Omental fat pad (tissue), 4 donors: ENCODE results near the gene ANO3. TPM values are rescaled to one million over a fixed set of nuclear protein-coding genes. Genes with fewer than 3 reads are reported as not detected.

ENCODE experiments used
- ATAC-seq: fragments of 150-250 bp; one replicate; pipeline ENCODE4 v1.9.1; 2016; ENCODE audit warnings: mild to moderate bottlenecking, moderate library complexity; ENCODE audit not compliant: low FRiP score
- DNase-seq: peaks from one replicate; pipeline ENCODE4 v3.0.0-alpha.2; 2019; ENCODE audit warnings: low spot score
- CTCF ChIP-seq, 3 donors: fragments of 450-650 bp; IDR thresholded peaks; one replicate each; pipeline ENCODE4 v1.5.1; 2016 to 2017; ENCODE audit warnings: antibody characterized with exemption in 3 of 3, mild to moderate bottlenecking in 3 of 3, moderate library complexity in 2 of 3
- total RNA-seq, 4 donors: library from RNA; depleted of rRNA; stranded (reverse); fragments of >200 nt; gene quantifications; one replicate each; pipeline ENCODE4 v1.1.0, GENCODE V29; 2016

ANO3 gene
- total RNA-seq, 4 donors from 2014 or later = 0.56 to 4.1 (median 1.6) TPM

GRCh38 chr11:26712497-26712896 is 380.6 kb downstream of the ANO3 start:
- DNase-seq = no peak
- no peak for TF ChIP-seq CTCF (IDR thresholded peaks at IDR 0.05)
- ATAC-seq = no peak

Other genes starting within 250 kb of the ANO3 start
- not detected for gene MUC15, start 240.1 kb downstream of the ANO3 start, total RNA-seq